ENCODE measurements around the gene POU2F1. TPM values are rescaled to one million over a fixed set of nuclear protein-coding genes. Genes with fewer than 3 reads are reported as not detected.

POU2F1 gene
- total RNA-seq, 2 donors from 2014 or later, result 48.6 to 49.4 TPM

DNA sequence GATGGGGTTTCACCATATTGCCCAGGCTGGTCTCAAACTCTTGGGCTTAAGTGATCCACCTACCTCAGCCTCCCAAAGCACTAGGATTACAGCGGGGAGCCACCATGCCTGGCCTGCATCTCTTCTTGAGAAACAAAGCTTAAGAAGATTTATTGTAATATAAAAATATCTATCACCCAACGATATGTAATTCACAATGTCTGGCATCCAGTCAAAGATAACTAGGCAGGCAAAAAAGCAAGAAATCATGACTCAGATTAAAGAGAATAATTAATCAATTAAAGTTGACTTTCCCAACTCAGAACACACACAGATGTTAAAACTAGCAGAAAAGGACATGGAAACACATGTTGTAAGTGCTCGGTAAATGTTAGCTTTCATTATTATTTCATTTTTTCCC lies 26.5 kb upstream of the POU2F1 start:
- H3K27ac Mint-ChIP-seq, result no peak overlapping the region
- H3K9ac ChIP-seq (ENCODE audit: extremely low read depth, low read length, poor library complexity, severe bottlenecking), result no peak overlapping the region
- peaks cover 29% of the 10 kb centered on the region for H3K4me1 Mint-ChIP-seq
- H3K9me3 Mint-ChIP-seq, result peaks cover 4% of the 10 kb centered on the region
- H3K36me3 Mint-ChIP-seq (ENCODE audit: low read depth), result no peaks in the 10 kb centered on the region
- no peaks in the 10 kb centered on the region for H3K27me3 ChIP-seq (ENCODE audit: control insufficient read depth, insufficient read depth, low read length, poor library complexity, severe bottlenecking)
- H3K9me3 ChIP-seq (ENCODE audit: control insufficient read depth, low read length), result no peaks in the 10 kb centered on the region
- peaks cover 15% of the 10 kb centered on the region for H3K4me1 ChIP-seq (ENCODE audit: control insufficient read depth, insufficient read depth, low read length)
- H3K27ac ChIP-seq (ENCODE audit: low read depth, low read length), result no peak overlapping the region
- no peaks in the 10 kb centered on the region for H3K36me3 ChIP-seq (ENCODE audit: control insufficient read depth, insufficient read depth, low read length)
- no peak overlapping the region for H3K4me3 Mint-ChIP-seq
- H3K4me3 ChIP-seq (ENCODE audit: low read length), result no peak overlapping the region
- H3K27me3 Mint-ChIP-seq (ENCODE audit: insufficient read depth), result no peaks in the 10 kb centered on the region
- TF ChIP-seq, protein P1, sequence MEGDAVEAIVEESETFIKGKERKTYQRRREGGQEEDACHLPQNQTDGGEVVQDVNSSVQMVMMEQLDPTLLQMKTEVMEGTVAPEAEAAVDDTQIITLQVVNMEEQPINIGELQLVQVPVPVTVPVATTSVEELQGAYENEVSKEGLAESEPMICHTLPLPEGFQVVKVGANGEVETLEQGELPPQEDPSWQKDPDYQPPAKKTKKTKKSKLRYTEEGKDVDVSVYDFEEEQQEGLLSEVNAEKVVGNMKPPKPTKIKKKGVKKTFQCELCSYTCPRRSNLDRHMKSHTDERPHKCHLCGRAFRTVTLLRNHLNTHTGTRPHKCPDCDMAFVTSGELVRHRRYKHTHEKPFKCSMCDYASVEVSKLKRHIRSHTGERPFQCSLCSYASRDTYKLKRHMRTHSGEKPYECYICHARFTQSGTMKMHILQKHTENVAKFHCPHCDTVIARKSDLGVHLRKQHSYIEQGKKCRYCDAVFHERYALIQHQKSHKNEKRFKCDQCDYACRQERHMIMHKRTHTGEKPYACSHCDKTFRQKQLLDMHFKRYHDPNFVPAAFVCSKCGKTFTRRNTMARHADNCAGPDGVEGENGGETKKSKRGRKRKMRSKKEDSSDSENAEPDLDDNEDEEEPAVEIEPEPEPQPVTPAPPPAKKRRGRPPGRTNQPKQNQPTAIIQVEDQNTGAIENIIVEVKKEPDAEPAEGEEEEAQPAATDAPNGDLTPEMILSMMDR (conservative IDR thresholded peaks at IDR 0.05), result no peak
- no peak for DNase-seq
- 94% methylated on average over 3 of the region's 3 CpGs; no CpG with 5 or more reads in 1 of the 2 experiments for whole genome bisulfite sequencing, 2 experiments (ENCODE audit: insufficient coverage in 1 of 2, insufficient read length in 1 of 2)

DNA sequence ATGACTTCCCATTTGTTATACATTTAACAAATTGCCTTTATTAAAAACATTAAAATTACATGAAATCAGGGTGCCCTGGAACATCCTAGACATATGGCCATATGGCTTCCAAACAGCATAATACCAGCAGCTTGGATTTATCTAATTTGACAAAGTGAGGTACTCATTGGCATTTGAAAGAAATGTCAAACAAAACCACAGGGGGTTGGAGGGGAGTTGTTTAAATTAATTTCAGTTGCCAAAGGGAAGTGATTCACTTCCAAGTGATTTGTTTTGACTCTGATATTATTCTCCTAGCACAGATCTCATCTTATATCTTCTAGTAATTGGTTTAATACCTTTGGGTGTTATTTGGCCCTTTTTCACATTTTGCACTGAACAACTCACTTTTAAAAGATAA lies 24.5 kb upstream of the POU2F1 start:
- H3K4me1 Mint-ChIP-seq, result peaks cover 29% of the 10 kb centered on the region
- H3K36me3 Mint-ChIP-seq (ENCODE audit: low read depth), result no peaks in the 10 kb centered on the region
- Histone ChIP-seq H3K27me3 (ENCODE audit: control insufficient read depth, insufficient read depth, low read length, poor library complexity, severe bottlenecking) (no peaks in the 10 kb centered on the region), H3K4me1 (ENCODE audit: control insufficient read depth, insufficient read depth, low read length) (peaks cover 15% of the 10 kb centered on the region), H3K27ac (ENCODE audit: low read depth, low read length) (no peak overlapping the region), H3K4me3 (ENCODE audit: low read length) (no peak overlapping the region), H3K36me3 (ENCODE audit: control insufficient read depth, insufficient read depth, low read length) (no peaks in the 10 kb centered on the region), H3K9me3 (ENCODE audit: control insufficient read depth, low read length) (no peaks in the 10 kb centered on the region), H3K9ac (ENCODE audit: extremely low read depth, low read length, poor library complexity, severe bottlenecking) (no peak overlapping the region)
- no peaks in the 10 kb centered on the region for H3K27me3 Mint-ChIP-seq (ENCODE audit: insufficient read depth)
- H3K4me3 Mint-ChIP-seq, result no peak overlapping the region
- TF ChIP-seq, protein P1 (conservative IDR thresholded peaks at IDR 0.05), result no peak
- peaks cover 4% of the 10 kb centered on the region for H3K9me3 Mint-ChIP-seq
- no peak overlapping the region for H3K27ac Mint-ChIP-seq
- no peak for DNase-seq

DNA sequence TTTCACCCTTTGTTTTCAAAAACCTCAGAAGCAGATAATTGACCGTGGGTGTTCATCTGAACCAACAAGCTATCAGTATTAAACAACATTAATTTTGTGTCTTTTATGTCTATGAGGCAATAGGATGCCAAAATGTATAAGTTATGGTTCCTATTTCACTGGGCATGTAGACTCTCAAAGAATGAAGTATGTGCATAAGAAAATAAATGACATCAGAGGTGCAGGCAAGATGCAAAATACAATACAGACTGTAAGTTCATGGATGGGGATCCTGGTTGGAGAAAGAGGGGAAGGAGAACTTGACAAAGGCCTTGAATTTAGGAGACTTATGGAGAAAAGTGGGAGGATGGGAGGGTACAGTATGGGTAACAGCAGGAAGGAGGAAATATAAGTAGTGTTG lies 23.4 kb upstream of the POU2F1 start:
- Histone ChIP-seq H3K4me3 (ENCODE audit: low read length) (no peak overlapping the region), H3K9ac (ENCODE audit: extremely low read depth, low read length, poor library complexity, severe bottlenecking) (no peak overlapping the region), H3K9me3 (ENCODE audit: control insufficient read depth, low read length) (no peaks in the 10 kb centered on the region), H3K27me3 (ENCODE audit: control insufficient read depth, insufficient read depth, low read length, poor library complexity, severe bottlenecking) (no peaks in the 10 kb centered on the region), H3K36me3 (ENCODE audit: control insufficient read depth, insufficient read depth, low read length) (no peaks in the 10 kb centered on the region), H3K4me1 (ENCODE audit: control insufficient read depth, insufficient read depth, low read length) (peaks cover 15% of the 10 kb centered on the region), H3K27ac (ENCODE audit: low read depth, low read length) (no peak overlapping the region)
- TF ChIP-seq, protein P1 (conservative IDR thresholded peaks at IDR 0.05), result no peak
- Mint-ChIP-seq H3K27me3 (ENCODE audit: insufficient read depth) (no peaks in the 10 kb centered on the region), H3K27ac (no peak overlapping the region), H3K9me3 (peaks cover 4% of the 10 kb centered on the region), H3K36me3 (ENCODE audit: low read depth) (no peaks in the 10 kb centered on the region), H3K4me3 (no peak overlapping the region), H3K4me1 (peaks cover 29% of the 10 kb centered on the region)
- WGBS, 2 experiments (ENCODE audit: insufficient coverage in 1 of 2, insufficient read length in 1 of 2), result no CpG with 5 or more reads among the region's 1 CpG
- no peak for DNase-seq

Data from endodermal cell (in vitro differentiated cells).